GM10847 (cell line): ENCODE measurements around the gene MTAP.

Source experiments
- POLR2A ChIP-seq: IDR thresholded peaks from 2 replicates; pipeline ENCODE4 v1.6.1; 2011; ENCODE audit not compliant: insufficient read length; ENCODE audit errors: extremely low read depth

MTAP gene

DNA sequence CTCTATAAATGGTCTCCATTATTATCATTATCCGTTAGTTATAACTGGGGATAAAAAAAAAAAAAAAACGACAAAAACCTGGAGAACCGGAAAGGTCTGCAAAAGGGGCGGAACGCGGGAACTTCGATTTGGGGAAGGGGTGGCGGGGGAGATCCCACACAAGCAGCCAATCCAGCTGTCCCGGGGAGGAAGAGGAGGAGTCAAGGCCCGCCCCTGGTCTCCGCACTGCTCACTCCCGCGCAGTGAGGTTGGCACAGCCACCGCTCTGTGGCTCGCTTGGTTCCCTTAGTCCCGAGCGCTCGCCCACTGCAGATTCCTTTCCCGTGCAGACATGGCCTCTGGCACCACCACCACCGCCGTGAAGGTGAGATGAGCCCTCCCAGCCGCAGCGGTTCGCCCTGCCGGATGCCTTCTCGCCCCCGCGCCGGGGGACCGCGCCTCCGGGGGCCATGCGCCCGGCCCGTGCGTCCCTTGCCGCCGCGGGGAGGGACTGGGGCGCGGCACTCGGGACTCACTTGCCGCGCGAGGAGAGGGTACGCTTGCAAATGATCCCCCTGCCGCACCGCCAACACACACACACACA is at the start of gene MTAP:
Gene MTAP, plus strand, starts transcription at position 219 of the 583 bp plus-strand sequence. Its CDS starts 113 bp downstream, at position 332.
- peak; percentile 65 for TF ChIP-seq POLR2A

DNA sequence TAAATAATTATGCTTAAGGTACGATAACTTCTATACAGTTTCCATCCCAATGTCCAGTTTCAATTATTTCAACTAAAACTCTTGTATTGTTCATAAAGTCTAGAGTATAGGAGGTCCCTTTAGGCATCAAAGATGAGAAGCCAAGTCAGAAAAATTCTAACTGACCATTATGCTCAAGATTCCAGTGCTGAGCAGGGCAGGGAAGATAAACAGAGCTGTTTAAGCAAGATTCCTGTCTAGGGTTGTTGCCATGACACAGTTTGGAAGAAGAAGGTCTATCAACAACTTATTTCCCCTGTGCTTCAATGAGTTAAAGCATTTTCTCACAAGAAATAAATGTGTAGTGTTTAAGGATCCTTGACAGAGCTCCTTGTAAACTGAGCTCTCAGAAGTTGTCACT is 48.9 kb upstream of the MTAP start:
- no peak for TF ChIP-seq POLR2A

GRCh38 chr9:21754741-21755140 is 47.7 kb upstream of the MTAP start:
- TF ChIP-seq POLR2A: no peak

GRCh38 chr9:21758540-21758939 is 43.9 kb upstream of the MTAP start:
- TF ChIP-seq POLR2A: no peak

DNA sequence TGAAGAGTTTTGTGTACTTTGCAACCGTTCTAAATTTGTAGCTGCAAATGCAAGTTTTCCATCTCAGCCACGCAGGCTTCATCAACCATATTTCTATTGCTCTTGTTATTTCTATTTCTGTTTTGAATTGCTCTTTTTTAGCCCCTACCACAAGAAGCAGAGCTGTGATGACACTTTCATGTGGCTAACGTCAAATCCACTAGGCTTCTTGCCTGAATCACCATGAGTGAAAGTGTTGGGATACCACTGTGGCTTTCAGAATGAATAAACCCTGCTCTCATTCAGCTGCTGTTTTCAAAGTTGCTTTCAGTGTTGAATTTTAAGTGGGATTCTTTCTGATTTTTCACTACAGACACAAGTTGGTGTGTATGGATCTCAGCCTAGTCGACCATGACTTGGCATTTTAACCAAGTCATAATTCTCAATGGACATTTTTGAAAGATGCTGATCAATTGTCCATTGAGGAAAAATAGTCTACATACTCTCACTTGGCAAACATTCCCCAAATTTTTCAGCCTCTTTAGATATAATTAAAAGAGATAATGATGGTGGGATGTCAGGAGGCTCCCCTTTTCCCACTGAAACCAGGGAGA is 41.0 kb upstream of the MTAP start:
- TF ChIP-seq POLR2A: no peak

- no peak for TF ChIP-seq POLR2A
These were observed 40.4 kb upstream of the MTAP start for GRCh38 chr9:21762064-21762463.

- TF ChIP-seq POLR2A: no peak
These were observed 37.6 kb upstream of the MTAP start for GRCh38 chr9:21764846-21765245.

GRCh38 chr9:21766096-21766495 is 36.3 kb upstream of the MTAP start:
- no peak for TF ChIP-seq POLR2A

GRCh38 chr9:21770871-21771560 is 31.4 kb upstream of the MTAP start:
- TF ChIP-seq POLR2A: no peak

DNA sequence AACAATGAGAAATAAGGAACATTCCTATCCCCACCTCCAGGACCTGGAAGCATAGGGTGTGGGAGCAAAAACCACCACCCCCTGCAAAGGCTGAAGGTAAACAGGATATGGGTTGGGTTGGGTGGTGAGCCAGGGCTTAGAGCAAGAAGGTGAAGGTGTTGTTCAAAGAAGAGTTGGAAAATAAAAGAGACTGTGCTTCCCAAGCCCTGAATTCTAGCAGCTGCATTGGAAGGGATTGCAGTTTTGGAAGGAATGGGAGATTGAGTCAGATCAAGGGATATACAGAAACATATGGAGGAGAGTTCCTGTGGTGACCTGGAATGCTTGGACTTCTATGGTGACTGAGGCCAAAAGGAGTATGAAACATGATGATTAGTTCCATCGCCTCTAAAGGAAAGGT is 24.7 kb upstream of the MTAP start:
- no peak for TF ChIP-seq POLR2A

GRCh38 chr9:21778304-21778703 is 24.1 kb upstream of the MTAP start:
- no peak for TF ChIP-seq POLR2A

DNA sequence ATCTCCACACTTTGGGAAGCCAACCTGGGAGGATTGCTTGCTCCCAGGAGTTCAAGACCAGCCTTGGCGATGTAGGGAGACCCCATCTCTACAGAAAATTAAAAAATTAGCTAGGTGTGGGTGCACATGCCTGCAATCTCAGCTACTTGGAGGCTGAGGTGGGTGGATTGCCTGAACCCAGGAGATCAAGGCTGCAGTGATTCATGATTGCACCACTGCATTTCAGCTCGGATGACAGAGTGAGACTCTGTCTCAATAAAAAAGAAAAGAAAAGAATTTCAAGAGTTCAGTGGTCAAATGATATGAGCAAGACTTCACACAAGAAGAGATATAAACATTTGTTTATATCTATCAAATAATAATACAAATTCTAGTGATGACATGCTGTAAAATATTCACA is 23.0 kb upstream of the MTAP start:
- no peak for TF ChIP-seq POLR2A

GRCh38 chr9:21781656-21782055 is 20.8 kb upstream of the MTAP start:
- TF ChIP-seq POLR2A: no peak

- TF ChIP-seq POLR2A: no peak
These were observed 20.2 kb upstream of the MTAP start for GRCh38 chr9:21782205-21782604.

- no peak for TF ChIP-seq POLR2A
These were observed 13.7 kb upstream of the MTAP start for GRCh38 chr9:21788752-21789151.

GRCh38 chr9:21789541-21790037 is 12.8 kb upstream of the MTAP start:
- no peak for TF ChIP-seq POLR2A
